Hepatocyte (in vitro differentiated cells): ENCODE results near the gene LSS. TPM values are rescaled to one million over a fixed set of nuclear protein-coding genes. Genes with fewer than 3 reads are reported as not detected.

Experiments used
- DNase-seq: peaks from one replicate; pipeline ENCODE4 v3.0.0-alpha.2; 2016; ENCODE audit warnings: low spot score
- H2AFZ ChIP-seq: fragments of 200-600 bp; sonication (generic); 2 replicates; pipeline ENCODE4 v1.6.0; 2016; ENCODE audit warnings: antibody characterized with exemption, mild to moderate bottlenecking
- H3K27ac ChIP-seq: fragments of 200-600 bp; sonication (generic); 2 replicates; pipeline ENCODE4 v1.5.1; 2016; ENCODE audit warnings: mild to moderate bottlenecking
- H3K27me3 ChIP-seq: fragments of 200-600 bp; sonication (generic); 2 replicates; pipeline ENCODE4 v1.6.1; 2016
- H3K36me3 ChIP-seq: fragments of 200-600 bp; sonication (generic); replicated peaks from 2 replicates; pipeline ENCODE4 v1.5.1; 2016; ENCODE audit warnings: low read depth; ENCODE audit not compliant: insufficient read depth
- H3K4me1 ChIP-seq: fragments of 200-600 bp; sonication (generic); 2 replicates; pipeline ENCODE4 v1.5.1; 2016; ENCODE audit warnings: mild to moderate bottlenecking, moderate library complexity; ENCODE audit not compliant: insufficient read depth
- H3K4me2 ChIP-seq: fragments of 200-600 bp; sonication (generic); 2 replicates; pipeline ENCODE4 v1.6.0; 2016
- H3K4me3 ChIP-seq: fragments of 200-600 bp; sonication (generic); 2 replicates; pipeline ENCODE4 v1.5.1; 2016; ENCODE audit warnings: mild to moderate bottlenecking
- H3K79me2 ChIP-seq: fragments of 200-600 bp; sonication (generic); 2 replicates; pipeline ENCODE4 v1.6.0; 2017; ENCODE audit warnings: mild to moderate bottlenecking
- H3K9me2 ChIP-seq: fragments of 200-600 bp; sonication (generic); replicated peaks from 2 replicates; pipeline ENCODE4 v1.6.0; 2017; ENCODE audit warnings: mild to moderate bottlenecking; ENCODE audit not compliant: insufficient read depth
- H3K9me3 ChIP-seq: fragments of 200-600 bp; sonication (generic); 2 replicates; pipeline ENCODE4 v1.5.1; 2016; ENCODE audit warnings: low read depth, mild to moderate bottlenecking
- H4K20me1 ChIP-seq: fragments of 200-600 bp; sonication (generic); 2 replicates; pipeline ENCODE4 v1.6.0; 2016; ENCODE audit warnings: mild to moderate bottlenecking; ENCODE audit not compliant: insufficient read depth, poor library complexity, severe bottlenecking
- EZH2 ChIP-seq: fragments of 200-600 bp; sonication (generic); IDR thresholded peaks from 2 replicates; pipeline ENCODE4 v1.6.1; 2016; ENCODE audit warnings: antibody characterized with exemption, mild to moderate bottlenecking, borderline replicate concordance
- EZH2phosphoT487 ChIP-seq: fragments of 200-600 bp; sonication (generic); IDR thresholded peaks from one replicate; pipeline ENCODE4 v1.6.1; 2018; ENCODE audit warnings: antibody characterized with exemption, mild to moderate bottlenecking, low read depth, moderate library complexity; ENCODE audit not compliant: unreplicated experiment, severe bottlenecking
- WGBS: methylation state at CpG from one replicate; pipeline ENCODE4 v1.1.6; 2016; ENCODE audit warnings: low lambda C conversion rate; ENCODE audit errors: missing lambda C conversion rate; 5-methylcytosine and 5-hydroxymethylcytosine counted together
- polyA plus RNA-seq: library from polyadenylated mRNA; unstranded; fragments of >200 nt; fragmentation: Nextera tagmentation; extraction: Ambion mirVana; gene quantifications from 2 replicates; pipeline ENCODE4 v1.2.1, GENCODE V29; 2016
- total RNA-seq: library from RNA; depleted of rRNA; stranded (reverse); fragments of >200 nt; gene quantifications from 2 replicates; pipeline ENCODE4 v1.2.3, GENCODE V29; 2014
- TF ChIP-seq, protein P1 (sequence below): fragments of 200-600 bp; sonication (generic); IDR thresholded peaks from 2 replicates; pipeline ENCODE4 v1.5.1; 2016; ENCODE audit warnings: antibody characterized with exemption, mild to moderate bottlenecking; ENCODE audit not compliant: poor library complexity

LSS gene
- total and polyA plus RNA-seq, 2 experiments from 2014 or later: 131 to 146 TPM

DNA sequence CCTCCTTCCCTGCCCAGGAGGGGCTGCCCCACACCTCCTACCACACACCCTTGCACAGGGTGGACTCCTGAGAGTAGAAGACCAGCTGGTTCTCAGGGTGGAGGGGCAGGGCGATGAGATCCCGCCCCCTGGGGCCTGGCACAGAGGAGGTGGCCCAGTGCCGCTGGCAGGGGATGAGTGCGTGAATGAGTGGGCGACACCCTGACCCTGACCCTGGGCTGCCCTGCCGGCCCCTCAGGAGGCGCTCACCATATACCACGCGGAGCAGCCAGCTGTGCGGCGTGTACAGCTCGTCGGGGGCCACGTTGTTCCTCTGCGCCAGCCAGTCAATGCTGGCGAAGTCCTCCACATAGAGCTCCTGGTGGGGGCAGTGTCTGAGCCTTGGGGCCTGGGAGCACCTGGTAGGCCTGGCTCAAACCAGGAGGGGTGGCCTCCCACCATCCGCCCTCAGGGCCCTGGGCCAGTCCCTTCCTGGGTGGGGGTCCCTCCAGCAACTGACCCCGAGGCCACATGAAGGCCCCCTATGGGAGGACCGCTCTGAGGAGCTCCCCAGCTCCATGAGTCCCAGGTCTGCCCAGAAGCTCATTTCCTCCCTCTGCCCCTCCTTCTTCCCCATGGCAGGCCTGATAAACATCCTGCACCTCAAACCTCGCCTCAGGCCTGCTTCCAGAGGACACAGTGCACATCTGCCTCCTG is 13.0 kb downstream of the LSS start:
- Histone ChIP-seq H2AFZ (no peak overlapping the region), H3K9me3 (no peaks in the 10 kb centered on the region), H3K36me3 (no peaks in the 10 kb centered on the region), H3K4me2 (no peak overlapping the region), H3K27ac (no peak overlapping the region), H4K20me1 (peaks cover 19% of the 10 kb centered on the region), H3K27me3 (no peaks in the 10 kb centered on the region), H3K79me2 (peaks cover 19% of the 10 kb centered on the region), H3K4me3 (no peak overlapping the region), H3K9me2 (no peaks in the 10 kb centered on the region), H3K4me1 (peaks cover 6% of the 10 kb centered on the region)
- TF ChIP-seq EZH2phosphoT487: no peak
- TF ChIP-seq, protein P1, sequence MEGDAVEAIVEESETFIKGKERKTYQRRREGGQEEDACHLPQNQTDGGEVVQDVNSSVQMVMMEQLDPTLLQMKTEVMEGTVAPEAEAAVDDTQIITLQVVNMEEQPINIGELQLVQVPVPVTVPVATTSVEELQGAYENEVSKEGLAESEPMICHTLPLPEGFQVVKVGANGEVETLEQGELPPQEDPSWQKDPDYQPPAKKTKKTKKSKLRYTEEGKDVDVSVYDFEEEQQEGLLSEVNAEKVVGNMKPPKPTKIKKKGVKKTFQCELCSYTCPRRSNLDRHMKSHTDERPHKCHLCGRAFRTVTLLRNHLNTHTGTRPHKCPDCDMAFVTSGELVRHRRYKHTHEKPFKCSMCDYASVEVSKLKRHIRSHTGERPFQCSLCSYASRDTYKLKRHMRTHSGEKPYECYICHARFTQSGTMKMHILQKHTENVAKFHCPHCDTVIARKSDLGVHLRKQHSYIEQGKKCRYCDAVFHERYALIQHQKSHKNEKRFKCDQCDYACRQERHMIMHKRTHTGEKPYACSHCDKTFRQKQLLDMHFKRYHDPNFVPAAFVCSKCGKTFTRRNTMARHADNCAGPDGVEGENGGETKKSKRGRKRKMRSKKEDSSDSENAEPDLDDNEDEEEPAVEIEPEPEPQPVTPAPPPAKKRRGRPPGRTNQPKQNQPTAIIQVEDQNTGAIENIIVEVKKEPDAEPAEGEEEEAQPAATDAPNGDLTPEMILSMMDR: no peak
- TF ChIP-seq EZH2: no peak
- WGBS: 96% methylated on average over 19 of the region's 20 CpGs
- DNase-seq: no peak

DNA sequence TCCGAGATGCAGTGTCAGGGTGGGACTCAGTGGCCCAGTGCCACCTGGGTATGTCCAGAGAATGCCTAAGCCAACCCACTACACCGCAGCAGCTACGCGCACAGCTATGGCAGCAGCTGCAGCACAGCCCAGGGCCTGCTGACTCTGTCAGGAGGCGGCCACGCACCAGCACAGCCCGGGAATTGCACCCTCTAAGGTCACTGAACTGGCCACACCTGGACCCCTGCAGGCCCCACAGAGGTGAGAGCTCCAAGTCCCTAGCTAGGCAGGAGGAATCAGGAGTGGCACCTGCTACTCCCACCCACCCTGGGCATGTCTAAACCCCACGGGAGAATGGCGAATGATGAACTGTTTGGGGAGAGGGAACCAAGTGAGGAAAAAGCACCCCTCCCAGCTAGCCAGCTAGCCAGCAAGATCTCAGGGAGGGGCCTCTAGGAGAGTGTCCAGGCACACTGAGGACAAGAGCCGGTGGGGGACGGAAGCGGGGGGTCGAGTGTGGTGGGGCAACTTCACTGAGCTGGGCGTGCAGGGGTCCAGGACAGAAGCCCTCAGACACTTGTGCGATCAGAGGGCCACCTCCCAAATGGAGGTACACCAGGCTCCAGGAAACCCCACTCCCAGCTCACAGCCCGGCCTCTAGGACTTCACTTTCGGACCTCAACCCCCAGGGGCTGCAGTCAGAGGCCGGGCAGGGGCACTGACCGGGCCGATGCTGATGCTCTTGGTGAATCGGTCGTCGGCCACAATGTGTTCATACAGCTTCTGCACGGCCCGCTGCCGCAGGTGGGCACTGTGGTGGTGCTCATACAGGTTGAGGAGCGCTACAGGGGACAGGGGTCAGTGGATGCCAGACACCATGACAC is 13.9 kb downstream of the LSS start:
- WGBS: 93% methylated on average over 25 of the region's 27 CpGs

DNA sequence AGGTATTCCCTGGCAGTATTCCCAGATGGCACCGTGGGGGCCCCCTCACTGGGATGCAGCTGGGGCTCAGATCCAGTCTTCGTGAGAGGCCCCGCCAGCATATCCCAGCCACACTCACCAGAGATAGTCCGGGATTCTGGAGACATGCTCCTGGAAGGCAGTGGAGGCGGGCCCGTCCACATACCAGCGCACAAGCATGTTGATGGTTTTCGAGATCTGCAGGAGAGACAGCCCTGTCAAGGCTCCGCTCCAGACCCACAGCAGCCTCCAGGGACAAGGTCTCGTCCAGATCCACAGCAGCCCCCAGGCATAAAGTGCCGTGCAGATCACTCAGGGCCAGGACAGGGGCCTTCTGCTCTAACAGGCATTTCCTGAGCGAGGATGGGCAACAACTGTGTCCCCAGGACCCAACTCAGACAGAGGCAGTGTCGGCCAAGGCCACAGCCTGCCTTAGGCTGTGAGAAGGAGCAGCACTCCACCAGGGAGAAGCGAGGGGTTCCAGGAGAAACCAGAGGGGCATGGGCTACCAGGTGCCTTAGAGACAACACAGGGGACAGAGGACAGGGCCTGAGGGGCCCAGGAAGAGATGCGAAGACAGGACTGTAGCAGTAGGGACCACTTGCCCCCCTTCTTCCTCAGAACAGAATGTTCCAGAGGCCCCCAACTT is 14.8 kb downstream of the LSS start:
- no peak overlapping the region for H3K4me3 ChIP-seq
- H3K36me3 ChIP-seq: no peaks in the 10 kb centered on the region
- no peak overlapping the region for H3K4me2 ChIP-seq
- DNase-seq: no peak
- peaks cover 2% of the 10 kb centered on the region for H4K20me1 ChIP-seq
- H3K9me3 ChIP-seq: no peaks in the 10 kb centered on the region
- H3K9me2 ChIP-seq: no peaks in the 10 kb centered on the region
- no peaks in the 10 kb centered on the region for H3K27me3 ChIP-seq
- H3K27ac ChIP-seq: no peak overlapping the region
- H3K4me1 ChIP-seq: peaks cover 6% of the 10 kb centered on the region
- WGBS: 77% methylated on average over 15 of the region's 15 CpGs
- H2AFZ ChIP-seq: no peak overlapping the region
- H3K79me2 ChIP-seq: peaks cover 4% of the 10 kb centered on the region
- TF ChIP-seq EZH2phosphoT487 (no peak), EZH2 (no peak)
- TF ChIP-seq, protein P1: no peak

More for the DNA sequence above, 13.9 kb downstream of the LSS start:
- Histone ChIP-seq H3K79me2 (peaks cover 10% of the 10 kb centered on the region), H3K36me3 (no peaks in the 10 kb centered on the region), H3K27ac (no peak overlapping the region), H3K4me1 (peaks cover 6% of the 10 kb centered on the region), H2AFZ (no peak overlapping the region), H3K4me3 (no peak overlapping the region), H4K20me1 (peaks cover 10% of the 10 kb centered on the region), H3K9me2 (no peaks in the 10 kb centered on the region), H3K4me2 (no peak overlapping the region), H3K27me3 (no peaks in the 10 kb centered on the region), H3K9me3 (no peaks in the 10 kb centered on the region)
- no peak for DNase-seq
- TF ChIP-seq, protein P1: no peak
- TF ChIP-seq EZH2phosphoT487 (no peak), EZH2 (no peak)
